Suprapubic skin (tissue), 4 donors: ENCODE data around the gene SPOCK1.

Source experiments
- CTCF ChIP-seq, 2 donors: fragments of 200-600 bp in 1 of 2; fragments of 450-650 bp in 1 of 2; sonication (generic) in 1 of 2; IDR thresholded peaks; one replicate each; pipeline ENCODE4 v1.5.1; 2016 to 2019; ENCODE audit warnings: antibody characterized with exemption in 2 of 2, mild to moderate bottlenecking in 1 of 2, moderate library complexity in 1 of 2
- POLR2A ChIP-seq, 2 donors: fragments of 450-650 bp; IDR thresholded peaks; one replicate each; pipeline ENCODE4 v1.6.1; 2017; ENCODE audit warnings: antibody characterized with exemption in 2 of 2, mild to moderate bottlenecking in 2 of 2, moderate library complexity in 2 of 2
- POLR2AphosphoS5 ChIP-seq, 3 donors: sonication (generic); formaldehyde crosslinking; IDR thresholded peaks; one replicate each; pipeline ENCODE4 v1.6.1; 2017; ENCODE audit warnings: antibody characterized with exemption in 3 of 3

GRCh38 chr5:137488974-137489373, 10.2 kb downstream of the SPOCK1 start:
- TF ChIP-seq CTCF (IDR thresholded peaks at IDR 0.05), result no peak
- no peak for TF ChIP-seq POLR2A (IDR thresholded peaks at IDR 0.05)
- TF ChIP-seq POLR2AphosphoS5 (IDR thresholded peaks at IDR 0.05), result no peak
